Activated T-helper 17 cell treated with anti-CD3 and anti-CD28 coated beads, Interleukin-2, amount 50 U/mL, for 72 hours (primary cell): Measurements from ENCODE around the gene PTCHD4. TPM values are rescaled to one million over a fixed set of nuclear protein-coding genes. Genes with fewer than 3 reads are reported as not detected.

Experiments used
- ATAC-seq: fragments of 150-1000 bp; cut with Tn5 transposase; replicated peaks from 2 replicates; pipeline ENCODE4 v1.10.0; 2021; ENCODE audit warnings: mild to moderate bottlenecking, moderate library complexity
- H3K27ac Mint-ChIP-seq: one replicate; pipeline ENCODE4 v1.8.0; 2022; ENCODE audit warnings: mixed read lengths
- H3K27me3 Mint-ChIP-seq: one replicate; pipeline ENCODE4 v1.8.0; 2022; ENCODE audit warnings: mixed read lengths
- H3K36me3 Mint-ChIP-seq: one replicate; pipeline ENCODE4 v1.8.0; 2022; ENCODE audit warnings: low read depth, mild to moderate bottlenecking, mixed read lengths
- H3K4me1 Mint-ChIP-seq: one replicate; pipeline ENCODE4 v1.8.0; 2022; ENCODE audit warnings: mixed read lengths
- H3K4me3 Mint-ChIP-seq: one replicate; pipeline ENCODE4 v1.8.0; 2022; ENCODE audit warnings: mild to moderate bottlenecking, mixed read lengths
- H3K9me3 Mint-ChIP-seq: one replicate; pipeline ENCODE4 v1.8.0; 2022; ENCODE audit warnings: mixed read lengths
- total RNA-seq, 2 donors: library from RNA; stranded (reverse); gene quantifications; one replicate each; pipeline ENCODE4 v1.2.3, GENCODE V29; 2022

The PTCHD4 gene
- total RNA-seq, 2 donors from 2014 or later: not detected

- no peak for ATAC-seq
- Mint-ChIP-seq H3K36me3 (no peaks in the 10 kb centered on the region), H3K27me3 (peaks cover 7% of the 10 kb centered on the region), H3K27ac (no peak overlapping the region), H3K4me3 (no peak overlapping the region), H3K4me1 (no peaks in the 10 kb centered on the region), H3K9me3 (no peaks in the 10 kb centered on the region)
Measured at GRCh38 chr6:48080227-48081009, 30.6 kb downstream of the PTCHD4 start.

GRCh38 chr6:48078120-48078519 lies 32.9 kb downstream of the PTCHD4 start:
- Mint-ChIP-seq H3K9me3 (no peaks in the 10 kb centered on the region), H3K27me3 (peaks cover 7% of the 10 kb centered on the region), H3K4me1 (no peaks in the 10 kb centered on the region), H3K27ac (no peak overlapping the region), H3K36me3 (no peaks in the 10 kb centered on the region), H3K4me3 (no peak overlapping the region)
- no peak for ATAC-seq

GRCh38 chr6:48075181-48075580 lies 35.8 kb downstream of the PTCHD4 start:
- H3K9me3 Mint-ChIP-seq: no peaks in the 10 kb centered on the region
- H3K4me3 Mint-ChIP-seq: no peak overlapping the region
- ATAC-seq: no peak
- no peak overlapping the region for H3K27ac Mint-ChIP-seq
- H3K27me3 Mint-ChIP-seq: peaks cover 16% of the 10 kb centered on the region
- no peaks in the 10 kb centered on the region for H3K4me1 Mint-ChIP-seq
- H3K36me3 Mint-ChIP-seq: no peaks in the 10 kb centered on the region

- Mint-ChIP-seq H3K9me3 (no peaks in the 10 kb centered on the region), H3K4me3 (no peak overlapping the region), H3K27ac (no peak overlapping the region), H3K36me3 (no peaks in the 10 kb centered on the region), H3K27me3 (peaks cover 22% of the 10 kb centered on the region), H3K4me1 (no peaks in the 10 kb centered on the region)
- no peak for ATAC-seq
Measured at GRCh38 chr6:48073976-48074767, 36.8 kb downstream of the PTCHD4 start.

- Mint-ChIP-seq H3K4me3 (no peak overlapping the region), H3K27me3 (peaks cover 26% of the 10 kb centered on the region), H3K4me1 (no peaks in the 10 kb centered on the region), H3K27ac (no peak overlapping the region), H3K36me3 (no peaks in the 10 kb centered on the region), H3K9me3 (no peaks in the 10 kb centered on the region)
- ATAC-seq: no peak
Measured at GRCh38 chr6:48071833-48072232, 39.2 kb downstream of the PTCHD4 start.

- H3K4me3 Mint-ChIP-seq: no peak overlapping the region
- no peaks in the 10 kb centered on the region for H3K36me3 Mint-ChIP-seq
- H3K27me3 Mint-ChIP-seq: peaks cover 24% of the 10 kb centered on the region
- no peak overlapping the region for H3K27ac Mint-ChIP-seq
- no peaks in the 10 kb centered on the region for H3K9me3 Mint-ChIP-seq
- no peak for ATAC-seq
- H3K4me1 Mint-ChIP-seq: no peaks in the 10 kb centered on the region
Measured at GRCh38 chr6:48069280-48069679, 41.7 kb downstream of the PTCHD4 start.

- Mint-ChIP-seq H3K9me3 (no peaks in the 10 kb centered on the region), H3K36me3 (no peaks in the 10 kb centered on the region), H3K4me3 (no peak overlapping the region), H3K4me1 (no peaks in the 10 kb centered on the region), H3K27ac (no peak overlapping the region), H3K27me3 (peaks cover 24% of the 10 kb centered on the region)
- no peak for ATAC-seq
Measured at GRCh38 chr6:48068278-48069251, 42.4 kb downstream of the PTCHD4 start.

- H3K4me1 Mint-ChIP-seq: no peaks in the 10 kb centered on the region
- no peak overlapping the region for H3K27ac Mint-ChIP-seq
- H3K27me3 Mint-ChIP-seq: peaks cover 24% of the 10 kb centered on the region
- no peaks in the 10 kb centered on the region for H3K9me3 Mint-ChIP-seq
- no peaks in the 10 kb centered on the region for H3K36me3 Mint-ChIP-seq
- no peak for ATAC-seq
- no peak overlapping the region for H3K4me3 Mint-ChIP-seq
Measured at GRCh38 chr6:48067886-48068277, 43.1 kb downstream of the PTCHD4 start.

GRCh38 chr6:48067148-48067712 lies 43.8 kb downstream of the PTCHD4 start:
- H3K27me3 Mint-ChIP-seq: peaks cover 24% of the 10 kb centered on the region
- ATAC-seq: no peak
- H3K4me1 Mint-ChIP-seq: no peaks in the 10 kb centered on the region
- H3K9me3 Mint-ChIP-seq: no peaks in the 10 kb centered on the region
- H3K4me3 Mint-ChIP-seq: no peak overlapping the region
- no peaks in the 10 kb centered on the region for H3K36me3 Mint-ChIP-seq
- no peak overlapping the region for H3K27ac Mint-ChIP-seq

GRCh38 chr6:48061265-48061990 lies 49.6 kb downstream of the PTCHD4 start:
- no peak overlapping the region for H3K27ac Mint-ChIP-seq
- H3K4me3 Mint-ChIP-seq: no peak overlapping the region
- H3K36me3 Mint-ChIP-seq: no peaks in the 10 kb centered on the region
- ATAC-seq: no peak
- H3K4me1 Mint-ChIP-seq: no peaks in the 10 kb centered on the region
- H3K27me3 Mint-ChIP-seq: no peaks in the 10 kb centered on the region
- H3K9me3 Mint-ChIP-seq: no peaks in the 10 kb centered on the region
